ENCODE results near the gene ZFYVE28.

Gene ZFYVE28

DNA sequence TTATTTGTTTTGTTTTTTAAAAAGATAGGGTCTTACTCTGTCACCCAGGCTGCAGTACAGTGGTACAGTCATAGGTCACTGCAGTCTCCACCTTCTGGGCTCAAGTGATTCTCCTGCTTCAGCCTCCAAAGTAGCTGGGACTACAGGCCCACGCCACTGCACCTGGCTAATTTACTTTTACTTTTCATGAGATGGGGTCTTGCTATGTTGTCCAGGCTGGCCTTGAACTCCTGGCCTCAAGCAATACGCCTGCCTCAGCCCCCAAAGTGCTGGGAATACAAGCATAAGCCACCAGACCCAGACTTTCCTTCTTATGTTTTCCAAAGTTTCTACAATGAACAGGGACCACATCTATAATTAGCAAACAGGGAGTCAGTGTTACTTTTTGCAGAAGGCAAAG is 118.7 kb downstream of the ZFYVE28 start:
- DNase-seq (ENCODE audit: low spot score) = no peak
- TF ChIP-seq, protein P1, sequence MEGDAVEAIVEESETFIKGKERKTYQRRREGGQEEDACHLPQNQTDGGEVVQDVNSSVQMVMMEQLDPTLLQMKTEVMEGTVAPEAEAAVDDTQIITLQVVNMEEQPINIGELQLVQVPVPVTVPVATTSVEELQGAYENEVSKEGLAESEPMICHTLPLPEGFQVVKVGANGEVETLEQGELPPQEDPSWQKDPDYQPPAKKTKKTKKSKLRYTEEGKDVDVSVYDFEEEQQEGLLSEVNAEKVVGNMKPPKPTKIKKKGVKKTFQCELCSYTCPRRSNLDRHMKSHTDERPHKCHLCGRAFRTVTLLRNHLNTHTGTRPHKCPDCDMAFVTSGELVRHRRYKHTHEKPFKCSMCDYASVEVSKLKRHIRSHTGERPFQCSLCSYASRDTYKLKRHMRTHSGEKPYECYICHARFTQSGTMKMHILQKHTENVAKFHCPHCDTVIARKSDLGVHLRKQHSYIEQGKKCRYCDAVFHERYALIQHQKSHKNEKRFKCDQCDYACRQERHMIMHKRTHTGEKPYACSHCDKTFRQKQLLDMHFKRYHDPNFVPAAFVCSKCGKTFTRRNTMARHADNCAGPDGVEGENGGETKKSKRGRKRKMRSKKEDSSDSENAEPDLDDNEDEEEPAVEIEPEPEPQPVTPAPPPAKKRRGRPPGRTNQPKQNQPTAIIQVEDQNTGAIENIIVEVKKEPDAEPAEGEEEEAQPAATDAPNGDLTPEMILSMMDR (IDR thresholded peaks at IDR 0.05; ENCODE audit: extremely low read depth, missing control alignments) = no peak

DNA sequence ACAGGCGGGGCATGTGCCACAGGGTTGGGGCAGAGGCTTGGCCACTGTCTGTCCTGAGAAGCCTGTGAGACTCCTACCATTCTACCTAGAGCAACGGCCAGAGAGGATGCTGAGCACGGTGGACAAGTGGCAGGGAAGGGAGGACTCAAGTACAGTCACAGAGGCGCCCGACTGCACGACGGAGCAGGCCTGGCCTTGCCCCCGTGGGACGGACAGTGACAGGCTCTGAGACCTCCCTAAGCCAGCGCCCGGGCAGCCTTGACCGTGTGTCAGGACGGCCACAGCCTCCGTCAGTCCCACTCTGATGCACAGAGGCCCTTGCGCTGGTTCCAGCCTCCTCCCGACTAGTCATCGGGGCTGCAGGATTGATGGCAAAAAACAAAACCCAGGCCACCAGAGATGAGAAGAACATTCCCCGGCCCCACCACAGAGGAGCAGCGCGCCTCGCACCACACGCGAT is 119.9 kb downstream of the ZFYVE28 start:
- TF ChIP-seq, protein P1 (IDR thresholded peaks at IDR 0.05; ENCODE audit: extremely low read depth, missing control alignments) = no peak
- no peak for DNase-seq (ENCODE audit: low spot score)

DNA sequence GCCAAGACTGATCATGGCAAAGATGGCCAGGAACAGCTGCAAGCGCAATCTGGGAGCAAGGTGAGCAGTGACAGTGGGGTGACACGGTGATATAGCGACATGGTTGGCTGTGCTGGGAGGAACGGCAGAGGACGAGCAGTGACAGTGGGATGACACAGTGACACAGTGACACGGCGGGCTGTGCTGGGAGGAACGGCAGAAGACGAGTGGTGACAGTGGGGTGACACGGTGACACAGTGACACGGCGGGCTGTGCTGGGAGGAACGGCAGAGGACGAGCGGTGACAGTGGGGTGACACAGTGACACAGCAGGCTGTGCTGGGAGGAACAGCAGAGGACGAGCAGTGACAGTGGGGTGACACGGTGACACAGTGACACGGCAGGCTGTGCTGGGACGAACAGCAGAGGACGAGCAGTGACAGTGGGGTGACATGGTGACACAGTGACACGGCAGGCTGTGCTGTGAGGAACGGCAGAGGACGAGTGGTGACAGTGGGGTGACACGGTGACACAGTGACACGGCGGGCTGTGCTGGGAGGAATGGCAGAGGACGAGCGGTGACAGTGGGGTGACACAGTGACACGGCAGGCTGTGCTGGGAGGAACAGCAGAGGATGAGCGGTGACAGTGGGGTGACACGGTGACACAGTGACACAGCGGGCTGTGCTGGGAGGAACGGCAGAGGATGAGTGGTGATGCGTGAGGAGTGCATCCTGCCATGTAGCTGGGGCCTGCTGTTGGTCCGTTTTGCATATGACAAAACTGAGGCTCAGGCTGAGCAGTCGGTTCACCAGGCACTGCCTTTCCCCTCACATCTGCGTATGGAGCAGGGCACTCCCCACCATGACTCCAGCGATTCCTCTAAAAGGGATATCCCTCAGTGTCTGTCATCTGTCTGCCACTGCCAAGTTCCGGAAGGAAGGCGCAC is 120.6 kb downstream of the ZFYVE28 start:
- TF ChIP-seq, protein P1 (IDR thresholded peaks at IDR 0.05; ENCODE audit: extremely low read depth, missing control alignments) = no peak
- DNase-seq (ENCODE audit: low spot score) = no peak

DNA sequence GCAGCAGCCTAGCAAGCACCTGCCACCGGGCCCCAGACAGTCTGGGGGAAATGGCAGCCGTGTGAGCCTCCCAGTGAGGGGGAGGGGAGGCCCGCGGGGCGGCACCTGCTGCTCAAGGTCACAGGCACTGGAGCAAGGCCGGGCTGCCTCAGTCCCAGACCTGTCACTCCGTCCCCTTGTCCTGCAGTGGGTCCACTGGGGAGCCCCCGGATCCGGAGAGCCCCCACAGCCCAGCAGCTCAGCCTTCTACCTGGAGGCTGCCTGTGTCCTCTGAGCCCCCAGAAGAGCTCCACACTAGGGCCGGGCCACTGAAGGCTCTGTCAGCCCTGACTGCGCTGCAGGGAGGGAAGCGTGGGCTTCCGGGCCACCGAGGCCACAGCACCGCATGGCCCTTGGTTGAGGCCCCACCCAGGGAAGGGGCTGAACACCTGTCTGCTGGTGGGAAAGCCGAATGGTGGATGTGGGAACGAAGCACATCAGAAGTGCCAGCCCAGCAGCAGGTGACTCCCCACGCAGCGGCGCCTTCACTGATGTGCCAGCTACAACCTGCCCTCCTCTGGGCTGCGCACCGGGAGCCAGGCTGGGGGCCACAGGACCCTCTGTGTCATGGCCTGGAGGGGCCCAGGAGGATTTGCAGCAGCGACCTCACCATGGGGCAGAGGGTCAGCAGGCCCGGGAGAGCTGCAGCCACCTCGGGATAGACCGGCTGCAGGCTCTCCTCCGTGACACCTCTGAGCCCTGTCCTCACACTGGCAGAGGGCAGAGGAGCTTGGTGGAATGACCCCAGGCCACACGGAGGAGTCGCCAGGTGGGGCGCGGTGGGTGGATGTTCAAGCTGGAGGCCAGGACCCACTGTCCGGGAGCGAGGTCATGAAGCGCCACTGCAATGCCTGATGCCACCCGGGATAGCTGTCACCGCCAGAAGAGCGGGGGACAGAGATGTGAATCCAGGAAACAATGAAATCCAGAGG is 121.5 kb downstream of the ZFYVE28 start:
- no peak for DNase-seq (ENCODE audit: low spot score)
- TF ChIP-seq, protein P1 (IDR thresholded peaks at IDR 0.05; ENCODE audit: extremely low read depth, missing control alignments) = no peak

DNA sequence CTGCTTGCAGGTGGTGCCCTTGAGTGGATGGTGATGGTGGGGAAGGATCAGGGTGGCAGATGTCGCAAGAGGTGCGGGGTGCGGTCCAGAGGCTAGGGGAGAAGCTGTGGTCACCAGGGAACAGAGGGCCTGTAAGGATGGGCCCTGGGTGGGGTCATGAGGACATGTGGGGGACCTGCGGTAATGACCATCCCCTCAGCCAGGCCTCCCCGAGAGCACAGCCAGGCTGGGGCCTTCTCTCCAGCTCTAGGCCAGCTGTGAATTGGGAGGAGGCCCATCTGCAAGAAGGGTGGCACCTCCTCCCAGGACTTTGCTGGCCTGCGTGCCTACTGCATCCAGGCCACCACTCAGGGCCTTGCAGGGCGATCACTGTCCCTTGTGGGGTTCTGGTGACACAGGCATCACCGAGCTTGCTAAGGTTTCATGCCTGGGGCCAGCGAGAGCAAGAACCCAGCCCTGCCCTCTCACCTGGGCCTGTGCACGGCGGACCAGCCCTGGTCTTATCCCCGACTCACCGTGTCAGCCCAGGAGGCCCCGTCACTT is 122.5 kb downstream of the ZFYVE28 start:
- DNase-seq (ENCODE audit: low spot score) = no peak
- TF ChIP-seq, protein P1 (IDR thresholded peaks at IDR 0.05; ENCODE audit: extremely low read depth, missing control alignments) = no peak

DNA sequence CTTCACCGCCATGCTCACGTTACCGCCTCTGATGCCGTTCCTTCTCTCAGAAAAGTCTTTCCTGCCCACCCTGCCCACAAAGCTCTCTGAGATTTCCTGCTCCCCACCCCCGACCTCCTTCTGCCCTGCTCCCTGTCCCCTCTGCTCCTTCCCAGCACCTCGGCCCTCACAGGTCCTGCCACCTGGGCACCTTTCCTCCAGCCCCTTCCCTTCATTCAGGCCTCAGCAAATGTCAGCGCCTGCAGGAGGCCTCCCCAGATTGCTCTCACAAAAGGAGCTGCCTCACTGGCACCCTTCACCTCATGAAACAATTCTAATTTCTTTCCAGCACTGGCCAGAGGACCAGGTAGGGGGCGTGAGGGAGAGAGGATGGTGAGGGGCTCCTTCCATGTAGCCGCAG is 122.9 kb downstream of the ZFYVE28 start:
- no peak for DNase-seq (ENCODE audit: low spot score)
- TF ChIP-seq, protein P1 (IDR thresholded peaks at IDR 0.05; ENCODE audit: extremely low read depth, missing control alignments) = no peak
